Neutrophil (primary cell): ENCODE measurements around the gene ZPBP.
"Not testable (repeated sequence)": the region's sequence is repeated elsewhere in the genome, so short reads cannot be mapped to it uniquely, and the experiment has no call there.

Experiments
- H3K27ac ChIP-seq: fragments of 200-600 bp; sonication (generic); 2 replicates; pipeline ENCODE4 v1.5.1; 2016; ENCODE audit warnings: mild to moderate bottlenecking, moderate library complexity
- H3K27me3 ChIP-seq: fragments of 200-600 bp; sonication (generic); 2 replicates; pipeline ENCODE4 v1.6.0; 2016; ENCODE audit warnings: mild to moderate bottlenecking
- H3K36me3 ChIP-seq: fragments of 200-600 bp; sonication (generic); 2 replicates; pipeline ENCODE4 v1.5.1; 2017
- H3K4me1 ChIP-seq, 2 experiments: fragments of 200-600 bp in 1 of 2; sonication (generic) in 1 of 2; 1 replicate in 1 of 2; 2 replicates in 1 of 2; pipeline versions ENCODE4 v1.5.1 to v1.6.1; 2013 to 2016; ENCODE audit warnings: low read depth in 1 of 2, low read length in 1 of 2, mild to moderate bottlenecking in 1 of 2, moderate library complexity in 1 of 2; ENCODE audit not compliant: control insufficient read depth in 1 of 2, insufficient read depth in 1 of 2
- H3K4me3 ChIP-seq, 2 experiments: fragments of 200-600 bp in 1 of 2; sonication (generic) in 1 of 2; 1 replicate in 1 of 2; 2 replicates in 1 of 2; pipeline ENCODE4 v1.5.1; 2013 to 2016; ENCODE audit warnings: low read depth in 1 of 2, low read length in 1 of 2, mild to moderate bottlenecking in 1 of 2, moderate library complexity in 1 of 2
- H3K9me3 ChIP-seq: fragments of 200-600 bp; sonication (generic); 2 replicates; pipeline ENCODE4 v1.5.1; 2016
- TF ChIP-seq, protein P1 (sequence below): fragments of 200-600 bp; sonication (generic); IDR thresholded peaks from 2 replicates; pipeline ENCODE4 v1.5.1; 2016; ENCODE audit warnings: antibody characterized with exemption

Gene ZPBP

DNA sequence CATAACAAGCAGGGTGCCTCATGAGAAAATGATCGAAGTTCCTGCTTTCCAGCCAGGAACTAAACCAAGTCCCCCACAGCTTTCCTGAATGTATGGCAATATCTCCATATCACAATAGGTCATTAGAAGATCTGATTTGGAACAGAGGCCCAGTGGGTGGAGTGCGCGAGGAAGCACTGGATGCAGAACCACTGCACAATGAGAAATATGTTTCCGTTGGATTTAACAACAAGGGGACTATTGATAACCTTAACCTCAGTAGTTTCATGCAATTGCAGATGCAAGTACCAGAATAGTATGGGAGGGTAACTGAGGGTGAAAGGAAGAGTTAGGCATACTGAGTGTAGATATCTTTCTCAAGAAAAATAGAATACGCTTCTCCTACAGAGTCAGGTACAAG lies 45.3 kb downstream of the ZPBP start:
- Histone ChIP-seq H3K27me3 (no peaks in the 10 kb centered on the region), H3K4me1 (no peaks in the 10 kb centered on the region), H3K36me3 (no peaks in the 10 kb centered on the region), H3K4me3 (no peak overlapping the region), H3K9me3 (no peaks in the 10 kb centered on the region), H3K27ac (no peak overlapping the region)
- TF ChIP-seq, protein P1, sequence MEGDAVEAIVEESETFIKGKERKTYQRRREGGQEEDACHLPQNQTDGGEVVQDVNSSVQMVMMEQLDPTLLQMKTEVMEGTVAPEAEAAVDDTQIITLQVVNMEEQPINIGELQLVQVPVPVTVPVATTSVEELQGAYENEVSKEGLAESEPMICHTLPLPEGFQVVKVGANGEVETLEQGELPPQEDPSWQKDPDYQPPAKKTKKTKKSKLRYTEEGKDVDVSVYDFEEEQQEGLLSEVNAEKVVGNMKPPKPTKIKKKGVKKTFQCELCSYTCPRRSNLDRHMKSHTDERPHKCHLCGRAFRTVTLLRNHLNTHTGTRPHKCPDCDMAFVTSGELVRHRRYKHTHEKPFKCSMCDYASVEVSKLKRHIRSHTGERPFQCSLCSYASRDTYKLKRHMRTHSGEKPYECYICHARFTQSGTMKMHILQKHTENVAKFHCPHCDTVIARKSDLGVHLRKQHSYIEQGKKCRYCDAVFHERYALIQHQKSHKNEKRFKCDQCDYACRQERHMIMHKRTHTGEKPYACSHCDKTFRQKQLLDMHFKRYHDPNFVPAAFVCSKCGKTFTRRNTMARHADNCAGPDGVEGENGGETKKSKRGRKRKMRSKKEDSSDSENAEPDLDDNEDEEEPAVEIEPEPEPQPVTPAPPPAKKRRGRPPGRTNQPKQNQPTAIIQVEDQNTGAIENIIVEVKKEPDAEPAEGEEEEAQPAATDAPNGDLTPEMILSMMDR: no peak

DNA sequence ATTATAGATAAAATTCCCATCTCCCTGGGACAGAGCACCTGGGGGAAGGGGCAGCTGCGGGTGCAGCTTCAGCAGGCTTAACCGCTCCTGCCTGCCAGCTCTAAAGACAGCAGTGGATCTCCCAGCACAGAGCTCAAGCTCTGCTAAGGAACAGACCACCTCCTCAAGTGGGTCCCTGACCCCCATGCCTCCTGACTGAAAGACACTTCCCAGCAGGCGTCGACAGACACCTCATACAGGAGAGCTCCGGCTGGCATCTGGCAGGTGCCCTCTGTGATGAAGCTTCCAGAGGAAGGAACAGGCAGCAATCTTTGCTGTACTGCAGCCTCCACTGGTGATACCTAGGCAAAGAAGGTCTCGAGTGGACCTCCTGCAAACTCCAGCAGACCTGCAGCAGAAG lies 51.9 kb downstream of the ZPBP start:
- H3K27ac ChIP-seq, H3K4me3 ChIP-seq, H3K36me3 ChIP-seq, H3K9me3 ChIP-seq, H3K27me3 ChIP-seq, H3K4me1 ChIP-seq: not testable (repeated sequence)

DNA sequence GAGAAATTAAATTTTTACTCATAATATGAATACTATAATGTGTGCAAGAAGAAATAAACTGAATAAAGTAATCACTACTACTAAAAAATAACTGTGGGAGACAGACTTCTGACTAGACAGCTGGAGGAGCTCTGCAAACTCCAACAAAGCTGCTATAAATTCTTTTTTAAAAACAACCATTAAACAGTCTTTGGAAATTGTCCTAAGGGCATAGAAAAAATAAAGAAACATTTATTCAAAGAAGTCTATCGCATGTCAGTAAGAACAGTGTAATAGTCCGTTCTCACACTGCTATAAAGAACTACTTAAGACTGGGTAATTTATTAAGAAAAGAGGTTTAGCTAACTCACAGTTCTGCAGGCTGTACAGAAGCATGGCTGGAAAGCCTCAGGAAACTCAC lies 56.0 kb downstream of the ZPBP start:
- Histone ChIP-seq H3K36me3 (no peaks in the 10 kb centered on the region), H3K27me3 (no peaks in the 10 kb centered on the region), H3K4me1 (no peaks in the 10 kb centered on the region), H3K27ac (no peak overlapping the region), H3K9me3 (no peaks in the 10 kb centered on the region), H3K4me3 (no peak overlapping the region)
- TF ChIP-seq, protein P1: no peak

DNA sequence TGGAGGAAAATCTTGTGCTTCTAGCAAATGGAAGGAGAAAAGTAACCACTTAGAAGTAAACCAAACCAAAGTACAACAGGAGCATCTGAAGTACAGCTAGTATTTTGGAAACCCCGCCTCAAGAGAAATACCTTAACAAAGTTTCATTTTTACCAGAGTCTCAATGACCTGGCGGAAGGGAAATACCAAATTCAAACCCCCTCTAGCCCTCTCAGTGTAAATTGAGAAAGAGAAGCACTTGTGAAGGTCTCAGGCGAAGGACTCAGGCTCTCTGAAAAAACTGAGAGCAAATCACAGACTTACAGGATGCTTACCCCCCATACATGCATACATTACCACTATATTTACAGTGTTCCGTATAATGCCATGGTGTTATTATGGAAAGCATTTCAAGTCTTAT lies 70.1 kb downstream of the ZPBP start:
- TF ChIP-seq, protein P1: no peak
- Histone ChIP-seq H3K4me1 (no peaks in the 10 kb centered on the region), H3K27me3 (no peaks in the 10 kb centered on the region), H3K4me3 (no peak overlapping the region), H3K27ac (no peak overlapping the region), H3K9me3 (no peaks in the 10 kb centered on the region), H3K36me3 (no peaks in the 10 kb centered on the region)

DNA sequence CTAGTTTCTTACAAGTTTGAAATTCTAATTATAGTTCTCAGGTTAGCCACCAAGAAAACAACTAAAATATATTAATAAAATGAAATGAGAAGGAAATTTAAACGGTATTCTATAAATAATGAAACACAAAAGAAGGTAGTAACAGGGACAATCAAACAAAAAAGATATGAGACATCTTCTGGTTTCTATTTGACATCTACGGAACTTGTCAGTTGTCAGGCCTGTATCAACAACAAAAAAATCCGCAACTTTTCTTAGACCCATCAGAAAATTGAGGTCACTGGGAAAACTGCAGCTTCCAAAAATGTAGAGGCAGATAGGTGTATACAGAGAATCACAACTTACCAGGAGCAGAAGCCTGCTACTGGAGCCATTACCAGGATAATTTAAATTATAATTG lies 70.6 kb downstream of the ZPBP start:
- TF ChIP-seq, protein P1: no peak
- Histone ChIP-seq H3K9me3 (no peaks in the 10 kb centered on the region), H3K27me3 (no peaks in the 10 kb centered on the region), H3K4me3 (no peak overlapping the region), H3K27ac (no peak overlapping the region), H3K36me3 (no peaks in the 10 kb centered on the region), H3K4me1 (no peaks in the 10 kb centered on the region)

DNA sequence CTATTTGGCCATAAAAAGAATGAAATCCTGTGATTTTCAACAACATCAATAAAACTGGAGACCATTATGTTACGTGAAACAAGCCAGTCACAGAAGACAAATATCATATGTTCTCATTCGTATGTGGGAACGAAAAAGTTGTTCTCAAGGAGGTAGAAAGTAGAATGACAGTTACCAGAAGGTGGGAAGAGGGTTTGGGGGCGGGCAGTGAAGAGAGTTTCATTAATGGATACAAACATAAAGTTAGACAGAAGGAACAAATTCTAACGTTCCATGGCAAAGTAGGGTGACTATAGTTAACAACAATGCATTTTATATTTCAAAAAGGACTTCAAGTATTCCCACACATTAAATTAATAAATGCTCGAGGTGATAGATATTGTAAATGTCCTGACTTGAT lies 97.4 kb downstream of the ZPBP start:
- TF ChIP-seq, protein P1: no peak
- Histone ChIP-seq H3K27me3 (no peaks in the 10 kb centered on the region), H3K27ac (no peak overlapping the region), H3K4me3 (no peak overlapping the region), H3K4me1 (no peaks in the 10 kb centered on the region), H3K9me3 (no peaks in the 10 kb centered on the region), H3K36me3 (no peaks in the 10 kb centered on the region)
